CD4-positive, alpha-beta memory T cell (primary cell): Measurements from ENCODE around the gene DSG1. TPM values are rescaled to one million over a fixed set of nuclear protein-coding genes. Genes with fewer than 3 reads are reported as not detected.

Source experiments
- polyA plus RNA-seq, 2 donors: library from polyadenylated mRNA; unstranded; fragments of 300-500 nt; fragmentation: Illumina TruSeq; gene quantifications; one replicate each; pipeline ENCODE4 v1.2.3, GENCODE V29; 2021
- total RNA-seq, 2 experiments: library from RNA; stranded (reverse); gene quantifications; one replicate each; pipeline ENCODE4 v1.2.3, GENCODE V29; 2021

Gene DSG1
- total and polyA plus RNA-seq, 4 experiments from 2014 or later, result not detected

Other genes with a start within 250 kb of the DSG1 start
- not detected for gene DSC2, start 215.7 kb upstream of the DSG1 start, total RNA-seq
- not detected for gene DSC2, start 215.7 kb upstream of the DSG1 start, polyA plus RNA-seq
- 1 to 10 TPM; 2.7 TPM for gene DSC1, start 155.3 kb upstream of the DSG1 start, total RNA-seq
- 1 to 10 TPM in 1 of 2 donors, under 1 TPM in 1; 0.62 to 3.9 TPM for gene DSC1, start 155.3 kb upstream of the DSG1 start, polyA plus RNA-seq
- not detected for gene DSG4, start 58.6 kb downstream of the DSG1 start, total RNA-seq
- gene DSG4, start 58.6 kb downstream of the DSG1 start, polyA plus RNA-seq, result not detected
- gene DSG3, start 129.6 kb downstream of the DSG1 start, total RNA-seq, result not detected
- under 1 TPM in 1 of 2 donors, not detected in 1; 0.03 TPM for gene DSG3, start 129.6 kb downstream of the DSG1 start, polyA plus RNA-seq
- not detected for gene DSG2, start 180.0 kb downstream of the DSG1 start, total RNA-seq
- gene DSG2, start 180.0 kb downstream of the DSG1 start, polyA plus RNA-seq, result not detected